ENCODE results near the gene PLEKHA1.

- TF ChIP-seq POLR2AphosphoS5 (IDR thresholded peaks at IDR 0.05; ENCODE audit: low read depth, low read length) (no peak), POLR2A (IDR thresholded peaks at IDR 0.05; ENCODE audit: low read depth, low read length) (no peak), SPI1 (IDR thresholded peaks at IDR 0.05; ENCODE audit: low read depth, low read length) (no peak), PAX5 (IDR thresholded peaks at IDR 0.05; ENCODE audit: insufficient read depth, low read length, severe bottlenecking) (no peak), TAF1 (IDR thresholded peaks at IDR 0.05; ENCODE audit: low read depth, low read length) (no peak), POU2F2 (IDR thresholded peaks at IDR 0.05; ENCODE audit: low read depth, low read length) (no peak)
Observed at GRCh38 chr10:122338609-122339441, 35.7 kb upstream of the PLEKHA1 start.

Measured in GM12891 (cell line).